H1 (cell line): ENCODE data around the gene SUB1. TPM values are rescaled to one million over a fixed set of nuclear protein-coding genes. Genes with fewer than 3 reads are reported as not detected.

Experiments used
- CTBP2 ChIP-seq: IDR thresholded peaks from 2 replicates; pipeline ENCODE4 v1.7.0; 2011; ENCODE audit warnings: borderline replicate concordance, mild to moderate bottlenecking, moderate library complexity, mixed read lengths, low read length; ENCODE audit not compliant: insufficient read depth, insufficient read length
- polyA plus RNA-seq, 7 experiments: library from polyadenylated mRNA; depleted of rRNA in 3 of 7; stranded (reverse) in 5 of 7; unstranded in 2 of 7; fragments of >200 nt in 5 of 7; fragments of 200-250 nt in 2 of 7; gene quantifications; 1 replicate in 5 of 7; 2 replicates in 1 of 7; 4 replicates in 1 of 7; pipeline versions ENCODE4 v1.2.1 to v1.2.3, GENCODE V29; 2011 to 2013; ENCODE audit warnings: missing spikeins in 2 of 7, mixed read lengths in 2 of 7
- total RNA-seq: library from RNA; stranded (reverse); fragmentation: NEBNext Ultra II Directional; extraction: Animal tissue kit (Norgen Biotek cat#: 25700); gene quantifications from 2 replicates; pipeline ENCODE4 v1.2.1, GENCODE V29; 2021
- TF ChIP-seq, protein P1 (sequence below): fragments of 300-600 bp; sonication (generic); IDR thresholded peaks from 2 replicates; pipeline ENCODE4 v1.7.1; 2012; ENCODE audit warnings: low read length, moderate library complexity, mild to moderate bottlenecking, inconsistent platforms; ENCODE audit not compliant: insufficient replicate concordance

SUB1 gene
- total and polyA plus RNA-seq, 2 of the 8 experiments (the other 6 are each of a cell fraction or from before 2014, with no cell fraction given) = 83.9 to 325 TPM

DNA sequence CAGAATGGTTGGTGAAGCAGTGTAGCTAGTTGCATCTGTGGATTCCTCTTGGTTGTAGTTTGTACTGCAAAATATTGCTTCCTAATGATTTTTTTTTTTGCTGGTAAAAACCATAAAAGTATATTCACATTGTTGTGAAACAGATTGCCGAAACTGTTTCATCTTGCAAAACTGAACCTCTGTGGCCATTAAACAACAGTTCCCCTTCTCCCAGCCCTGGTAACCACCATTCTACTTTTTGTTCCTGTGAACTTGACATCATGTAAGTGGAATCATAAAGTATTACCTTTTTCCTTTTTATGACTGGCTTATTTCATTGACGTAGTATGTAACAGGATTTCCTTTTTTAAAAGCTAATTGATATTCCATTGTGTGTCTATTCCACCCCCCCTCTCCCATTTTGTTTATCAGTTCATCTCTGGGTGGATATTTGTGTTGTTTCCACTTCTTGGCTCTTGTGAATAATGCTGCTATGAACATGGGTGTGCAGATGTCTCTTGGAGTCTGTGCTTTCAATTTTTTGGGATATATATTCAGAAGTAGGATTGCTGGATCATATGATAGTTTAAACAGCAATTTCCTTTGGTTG, 11.8 kb downstream of the SUB1 start (continued):
- TF ChIP-seq, protein P1, sequence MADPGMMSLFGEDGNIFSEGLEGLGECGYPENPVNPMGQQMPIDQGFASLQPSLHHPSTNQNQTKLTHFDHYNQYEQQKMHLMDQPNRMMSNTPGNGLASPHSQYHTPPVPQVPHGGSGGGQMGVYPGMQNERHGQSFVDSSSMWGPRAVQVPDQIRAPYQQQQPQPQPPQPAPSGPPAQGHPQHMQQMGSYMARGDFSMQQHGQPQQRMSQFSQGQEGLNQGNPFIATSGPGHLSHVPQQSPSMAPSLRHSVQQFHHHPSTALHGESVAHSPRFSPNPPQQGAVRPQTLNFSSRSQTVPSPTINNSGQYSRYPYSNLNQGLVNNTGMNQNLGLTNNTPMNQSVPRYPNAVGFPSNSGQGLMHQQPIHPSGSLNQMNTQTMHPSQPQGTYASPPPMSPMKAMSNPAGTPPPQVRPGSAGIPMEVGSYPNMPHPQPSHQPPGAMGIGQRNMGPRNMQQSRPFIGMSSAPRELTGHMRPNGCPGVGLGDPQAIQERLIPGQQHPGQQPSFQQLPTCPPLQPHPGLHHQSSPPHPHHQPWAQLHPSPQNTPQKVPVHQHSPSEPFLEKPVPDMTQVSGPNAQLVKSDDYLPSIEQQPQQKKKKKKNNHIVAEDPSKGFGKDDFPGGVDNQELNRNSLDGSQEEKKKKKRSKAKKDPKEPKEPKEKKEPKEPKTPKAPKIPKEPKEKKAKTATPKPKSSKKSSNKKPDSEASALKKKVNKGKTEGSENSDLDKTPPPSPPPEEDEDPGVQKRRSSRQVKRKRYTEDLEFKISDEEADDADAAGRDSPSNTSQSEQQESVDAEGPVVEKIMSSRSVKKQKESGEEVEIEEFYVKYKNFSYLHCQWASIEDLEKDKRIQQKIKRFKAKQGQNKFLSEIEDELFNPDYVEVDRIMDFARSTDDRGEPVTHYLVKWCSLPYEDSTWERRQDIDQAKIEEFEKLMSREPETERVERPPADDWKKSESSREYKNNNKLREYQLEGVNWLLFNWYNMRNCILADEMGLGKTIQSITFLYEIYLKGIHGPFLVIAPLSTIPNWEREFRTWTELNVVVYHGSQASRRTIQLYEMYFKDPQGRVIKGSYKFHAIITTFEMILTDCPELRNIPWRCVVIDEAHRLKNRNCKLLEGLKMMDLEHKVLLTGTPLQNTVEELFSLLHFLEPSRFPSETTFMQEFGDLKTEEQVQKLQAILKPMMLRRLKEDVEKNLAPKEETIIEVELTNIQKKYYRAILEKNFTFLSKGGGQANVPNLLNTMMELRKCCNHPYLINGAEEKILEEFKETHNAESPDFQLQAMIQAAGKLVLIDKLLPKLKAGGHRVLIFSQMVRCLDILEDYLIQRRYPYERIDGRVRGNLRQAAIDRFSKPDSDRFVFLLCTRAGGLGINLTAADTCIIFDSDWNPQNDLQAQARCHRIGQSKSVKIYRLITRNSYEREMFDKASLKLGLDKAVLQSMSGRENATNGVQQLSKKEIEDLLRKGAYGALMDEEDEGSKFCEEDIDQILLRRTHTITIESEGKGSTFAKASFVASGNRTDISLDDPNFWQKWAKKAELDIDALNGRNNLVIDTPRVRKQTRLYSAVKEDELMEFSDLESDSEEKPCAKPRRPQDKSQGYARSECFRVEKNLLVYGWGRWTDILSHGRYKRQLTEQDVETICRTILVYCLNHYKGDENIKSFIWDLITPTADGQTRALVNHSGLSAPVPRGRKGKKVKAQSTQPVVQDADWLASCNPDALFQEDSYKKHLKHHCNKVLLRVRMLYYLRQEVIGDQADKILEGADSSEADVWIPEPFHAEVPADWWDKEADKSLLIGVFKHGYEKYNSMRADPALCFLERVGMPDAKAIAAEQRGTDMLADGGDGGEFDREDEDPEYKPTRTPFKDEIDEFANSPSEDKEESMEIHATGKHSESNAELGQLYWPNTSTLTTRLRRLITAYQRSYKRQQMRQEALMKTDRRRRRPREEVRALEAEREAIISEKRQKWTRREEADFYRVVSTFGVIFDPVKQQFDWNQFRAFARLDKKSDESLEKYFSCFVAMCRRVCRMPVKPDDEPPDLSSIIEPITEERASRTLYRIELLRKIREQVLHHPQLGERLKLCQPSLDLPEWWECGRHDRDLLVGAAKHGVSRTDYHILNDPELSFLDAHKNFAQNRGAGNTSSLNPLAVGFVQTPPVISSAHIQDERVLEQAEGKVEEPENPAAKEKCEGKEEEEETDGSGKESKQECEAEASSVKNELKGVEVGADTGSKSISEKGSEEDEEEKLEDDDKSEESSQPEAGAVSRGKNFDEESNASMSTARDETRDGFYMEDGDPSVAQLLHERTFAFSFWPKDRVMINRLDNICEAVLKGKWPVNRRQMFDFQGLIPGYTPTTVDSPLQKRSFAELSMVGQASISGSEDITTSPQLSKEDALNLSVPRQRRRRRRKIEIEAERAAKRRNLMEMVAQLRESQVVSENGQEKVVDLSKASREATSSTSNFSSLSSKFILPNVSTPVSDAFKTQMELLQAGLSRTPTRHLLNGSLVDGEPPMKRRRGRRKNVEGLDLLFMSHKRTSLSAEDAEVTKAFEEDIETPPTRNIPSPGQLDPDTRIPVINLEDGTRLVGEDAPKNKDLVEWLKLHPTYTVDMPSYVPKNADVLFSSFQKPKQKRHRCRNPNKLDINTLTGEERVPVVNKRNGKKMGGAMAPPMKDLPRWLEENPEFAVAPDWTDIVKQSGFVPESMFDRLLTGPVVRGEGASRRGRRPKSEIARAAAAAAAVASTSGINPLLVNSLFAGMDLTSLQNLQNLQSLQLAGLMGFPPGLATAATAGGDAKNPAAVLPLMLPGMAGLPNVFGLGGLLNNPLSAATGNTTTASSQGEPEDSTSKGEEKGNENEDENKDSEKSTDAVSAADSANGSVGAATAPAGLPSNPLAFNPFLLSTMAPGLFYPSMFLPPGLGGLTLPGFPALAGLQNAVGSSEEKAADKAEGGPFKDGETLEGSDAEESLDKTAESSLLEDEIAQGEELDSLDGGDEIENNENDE = no peak
- no peak for TF ChIP-seq CTBP2
- TF ChIP-seq, all 59 proteins: peak for 0
